Measurements from ENCODE around the gene ARHGDIA.

ARHGDIA gene

GRCh38 chr17:81885869-81886548 lies 14.9 kb upstream of the ARHGDIA start:
- peak; percentile 80 to 82 (median 81) for DNase-seq

- DNase-seq, result no peak
Measured at GRCh38 chr17:81885454-81885853, 14.3 kb upstream of the ARHGDIA start.

GRCh38 chr17:81884968-81885367 lies 13.8 kb upstream of the ARHGDIA start:
- no peak for DNase-seq

GRCh38 chr17:81884520-81884919 lies 13.4 kb upstream of the ARHGDIA start:
- DNase-seq, result no peak

- DNase-seq, result no peak
Measured at GRCh38 chr17:81879121-81879520, 8.0 kb upstream of the ARHGDIA start.

- no peak for DNase-seq
Measured at GRCh38 chr17:81878294-81878693, 7.2 kb upstream of the ARHGDIA start.

GRCh38 chr17:81877569-81877968 lies 6.4 kb upstream of the ARHGDIA start:
- DNase-seq, result no peak

GRCh38 chr17:81871387-81872230 lies 472 bp upstream of the ARHGDIA start:
- DNase-seq, result peak; percentile 97 to 99 (median 99)

GRCh38 chr17:81870131-81870980 lies 781 bp downstream of the ARHGDIA start:
- peak; percentile 51 to 80 (median 67) for DNase-seq

GRCh38 chr17:81869221-81870130 lies 1.7 kb downstream of the ARHGDIA start:
- DNase-seq, result peak in 2 of 3 donors; percentile 44 to 61

GRCh38 chr17:81868674-81869220 lies 2.4 kb downstream of the ARHGDIA start:
- no peak for DNase-seq

GRCh38 chr17:81867991-81868673 lies 3.0 kb downstream of the ARHGDIA start:
- no peak for DNase-seq

- DNase-seq, result no peak
Measured at GRCh38 chr17:81867170-81867990, 3.8 kb downstream of the ARHGDIA start.

- DNase-seq, result no peak
Measured at GRCh38 chr17:81866440-81867169, 4.5 kb downstream of the ARHGDIA start.

- no peak for DNase-seq
Measured at GRCh38 chr17:81865733-81866439, 5.3 kb downstream of the ARHGDIA start.

GRCh38 chr17:81865358-81865732 lies 5.8 kb downstream of the ARHGDIA start:
- no peak for DNase-seq

- DNase-seq, result no peak
Measured at GRCh38 chr17:81863833-81864768, 7.0 kb downstream of the ARHGDIA start.

Measured in suppressor macrophage treated with lipopolysaccharide for 1 hour (primary cell).